ENCODE results near the gene CDK9.

- TF ChIP-seq SIN3A (IDR thresholded peaks at IDR 0.05; ENCODE audit: borderline replicate concordance, insufficient read depth, low read depth, low read length) (no peak), CTCF (IDR thresholded peaks at IDR 0.05) (no peak), POLR2AphosphoS5 (IDR thresholded peaks at IDR 0.05; ENCODE audit: low read depth, low read length) (no peak), TCF7L2 (IDR thresholded peaks at IDR 0.05; ENCODE audit: low read depth, low read length) (no peak)
Observed at GRCh38 chr9:127762111-127762676, 23.6 kb upstream of the CDK9 start.
